Heart right ventricle (tissue), 16 donors: ENCODE data around the gene TIAM1. TPM values are rescaled to one million over a fixed set of nuclear protein-coding genes. Genes with fewer than 3 reads are reported as not detected.

Source experiments
- ATAC-seq, 8 donors: fragments of 200-7000 bp; cut with Tn5 transposase; one replicate each; pipeline ENCODE4 v1.9.1; 2020; ENCODE audit warnings: mild to moderate bottlenecking in 8 of 8, moderate library complexity in 8 of 8, moderate number of reproducible peaks in 1 of 8
- DNase-seq, 2 donors: peaks; one replicate each; pipeline ENCODE4 v3.0.0-alpha.2; 2020
- H3K27ac ChIP-seq, 10 donors: fragments of 200-600 bp; sonication (generic) in 2 of 10; one replicate each; pipeline versions ENCODE4 v1.5.0 to v1.8.0; 2020 to 2022; ENCODE audit warnings: mild to moderate bottlenecking in 3 of 10
- H3K27me3 ChIP-seq, 7 donors: fragments of 200-600 bp; one replicate each; pipeline ENCODE4 v1.8.0; 2021 to 2022; ENCODE audit warnings: mild to moderate bottlenecking in 2 of 7
- H3K36me3 ChIP-seq, 9 donors: fragments of 200-600 bp; sonication (generic) in 1 of 9; one replicate each; pipeline versions ENCODE4 v1.5.0 to v1.8.0; 2020 to 2022; ENCODE audit warnings: mild to moderate bottlenecking in 2 of 9
- H3K4me1 ChIP-seq, 9 donors: fragments of 200-600 bp; sonication (generic) in 1 of 9; one replicate each; pipeline versions ENCODE4 v1.5.0 to v1.8.0; 2020 to 2022; ENCODE audit warnings: mild to moderate bottlenecking in 4 of 9
- H3K4me3 ChIP-seq, 10 donors: fragments of 200-600 bp; sonication (generic) in 2 of 10; one replicate each; pipeline versions ENCODE4 v1.5.0 to v1.8.0; 2020 to 2022; ENCODE audit warnings: mild to moderate bottlenecking in 7 of 10, moderate library complexity in 2 of 10
- H3K9me3 ChIP-seq, 11 donors: fragments of 200-600 bp in 10 of 11; sonication (generic) in 2 of 11; one replicate each; pipeline versions ENCODE4 v1.5.0 to v1.8.0; 2013 to 2022; ENCODE audit warnings: mild to moderate bottlenecking in 2 of 11, control low read depth in 1 of 11, moderate library complexity in 1 of 11
- CTCF ChIP-seq, 9 donors: fragments of 200-600 bp; sonication (generic) in 2 of 9; IDR thresholded peaks; one replicate each; pipeline versions ENCODE4 v1.5.0 to v1.8.0; 2021 to 2022; ENCODE audit warnings: antibody characterized with exemption in 9 of 9, mild to moderate bottlenecking in 5 of 9, moderate library complexity in 1 of 9
- WGBS, 2 donors: extraction: QIAGEN DNeasy Blood & Tissue Kit; methylation state at CpG; one replicate each; pipeline ENCODE4 v1.1.7; 2013; ENCODE audit warnings: inconsistent platforms in 1 of 2; 5-methylcytosine and 5-hydroxymethylcytosine counted together
- intact Hi-C, 10 donors: fragments of 100-400 bp; cut with DNase I; formaldehyde crosslinking; loops; one replicate each; pipeline versions ENCODE4 v1.11.1 to v1.14.2; 2022
- polyA plus RNA-seq, 2 donors: library from polyadenylated mRNA; stranded (reverse); fragments of 200-250 nt; gene quantifications; one replicate each; pipeline ENCODE4 v1.2.3, GENCODE V29; 2013
- total RNA-seq, 10 donors: library from RNA; stranded (reverse); fragmentation: NEBNext Ultra II Directional in 3 of 10; extraction: Animal tissue kit (Norgen Biotek cat#: 25700) in 3 of 10; gene quantifications; one replicate each; pipeline versions ENCODE4 v1.2.1 to v1.2.4, GENCODE V29; 2021 to 2023
- donor health status: Arrhythmogenic right ventricular cardiomyopathy.
- donor health status: ischemic (EF 13 %, LVEDD 7.1; RV severe dilation, severe dysfunction).
- donor health status: healthy with polysubstance abuse.
- donor health status: DM: no; HTN: yes; CAD: no.
- donor health status: DM: no; HTN: no; CAD: no.
- donor health status: ischemic (EF 25% LVEDD 6.9; RV normal size, moderate dysfunction).
- donor health status: ischemic (EF 25% LVEDD 5.7; RV mildly dilated, moderate dysfunction).
- donor health status: healthy.
- donor health status: DM: yes; HTN: yes; CAD: no.
- donor health status: Ischemic cardiomyopathy.
- donor health status: ischemic (EF 35%, LVEDD 5.7; RV mildly dilated, moderate dysfunction).
- donor health status: nonischemic (EF 11% LVEDD 7.7; RV severe dilation, severe dysfunction).
- donor health status: DM: yes; HTN: yes; CAD: no.
- donor health status: PGD.
- donor health status: ischemic (EF 29% LVEDD 5.4; RV normal size, mild dysfunction).
- donor health status: nonischemic (EF 23%, LVEDD 6.1; RV moderate dilation, normal function).

Gene TIAM1
- total and polyA plus RNA-seq, 12 donors, result 0.97 to 4.5 (median 2.0) TPM

GRCh38 chr21:31332525-31332924, 11.5 kb downstream of the TIAM1 start:
- no peak for DNase-seq
- intact Hi-C loops, result loop anchor here in 1 of 10 donors (10.0 kb wide), 1 partner anchor 78 kb away; no protein-coding TSS in a partner anchor
- 71 to 94% methylated on average over 2 of the region's 2 CpGs for WGBS, 2 donors
- no peak overlapping the region for H3K4me3 ChIP-seq
- no peak for ATAC-seq
- H3K27me3 ChIP-seq, result peaks cover 0 to 5% (median 0%) of the 10 kb centered on the region in 7 donors
- H3K27ac ChIP-seq, result no peak overlapping the region
- H3K36me3 ChIP-seq, result no peaks in the 10 kb centered on the region
- H3K9me3 ChIP-seq, result peaks cover 0 to 19% (median 0%) of the 10 kb centered on the region in 11 donors
- no peak for TF ChIP-seq CTCF (IDR thresholded peaks at IDR 0.05)
- peaks cover 0 to 4% (median 0%) of the 10 kb centered on the region in 9 donors for H3K4me1 ChIP-seq

GRCh38 chr21:31331231-31331630, 12.8 kb downstream of the TIAM1 start:
- TF ChIP-seq CTCF (IDR thresholded peaks at IDR 0.05), result no peak

GRCh38 chr21:31330144-31330483, 13.9 kb downstream of the TIAM1 start:
- H3K36me3 ChIP-seq, result no peaks in the 10 kb centered on the region
- H3K4me3 ChIP-seq, result no peak overlapping the region
- H3K27ac ChIP-seq, result no peak overlapping the region
- TF ChIP-seq CTCF (IDR thresholded peaks at IDR 0.05), result no peak
- H3K4me1 ChIP-seq, result peaks cover 0 to 9% (median 0%) of the 10 kb centered on the region in 9 donors
- intact Hi-C loops, result loop anchor here in 1 of 10 donors (10.0 kb wide), 1 partner anchor 75 kb away; no protein-coding TSS in a partner anchor
- ATAC-seq (no peak), DNase-seq (no peak)
- H3K27me3 ChIP-seq, result peaks cover 0 to 4% (median 0%) of the 10 kb centered on the region in 7 donors
- peaks cover 0 to 19% (median 0%) of the 10 kb centered on the region in 11 donors for H3K9me3 ChIP-seq
- 85% methylated on average over 2 of the region's 2 CpGs for WGBS, 2 donors

More at GRCh38 chr21:31331231-31331630, 12.8 kb downstream of the TIAM1 start:
- no peaks in the 10 kb centered on the region for H3K36me3 ChIP-seq
- H3K4me3 ChIP-seq, result no peak overlapping the region
- H3K9me3 ChIP-seq, result peaks cover 0 to 19% (median 0%) of the 10 kb centered on the region in 11 donors
- WGBS, 2 donors, result 70 to 83% methylated on average over 2 of the region's 2 CpGs
- no peak for ATAC-seq
- DNase-seq, result no peak
- H3K27ac ChIP-seq, result no peak overlapping the region
- H3K27me3 ChIP-seq, result peaks cover 0 to 4% (median 0%) of the 10 kb centered on the region in 7 donors
- intact Hi-C loops, result loop anchor here in 1 of 10 donors (10.0 kb wide), 1 partner anchor 76 kb away; no protein-coding TSS in a partner anchor
- H3K4me1 ChIP-seq, result peaks cover 0 to 9% (median 0%) of the 10 kb centered on the region in 9 donors

GRCh38 chr21:31329456-31330143, 14.5 kb downstream of the TIAM1 start:
- no peak for TF ChIP-seq CTCF (IDR thresholded peaks at IDR 0.05)
- H3K4me3 ChIP-seq, result no peak overlapping the region
- peaks cover 0 to 19% (median 0%) of the 10 kb centered on the region in 11 donors for H3K9me3 ChIP-seq
- H3K27ac ChIP-seq, result no peak overlapping the region
- intact Hi-C loops, result loop anchor here in 1 of 10 donors (10.0 kb wide), 1 partner anchor 75 kb away; no protein-coding TSS in a partner anchor
- peaks cover 0 to 9% (median 0%) of the 10 kb centered on the region in 9 donors for H3K4me1 ChIP-seq
- WGBS, 2 donors, result 95% methylated on average over 9 of the region's 9 CpGs
- H3K27me3 ChIP-seq, result peaks cover 0 to 4% (median 0%) of the 10 kb centered on the region in 7 donors
- no peaks in the 10 kb centered on the region for H3K36me3 ChIP-seq
- DNase-seq (no peak), ATAC-seq (no peak)
